Esophagus muscularis mucosa (tissue), 4 donors: ENCODE data around the gene FILIP1L. TPM values are rescaled to one million over a fixed set of nuclear protein-coding genes. Genes with fewer than 3 reads are reported as not detected.
A peak's percentile ranks its signal among the peaks of the same experiment; 100 is the strongest.

Source experiments
- DNase-seq: peaks from one replicate; pipeline ENCODE4 v3.0.0-alpha.2; 2017; ENCODE audit errors: extremely low spot score
- H3K27ac ChIP-seq, 4 donors: fragments of 200-600 bp; sonication (generic); replicated peaks in 1 of 4; 1 replicate in 3 of 4; 2 replicates in 1 of 4; pipeline ENCODE4 v1.5.1; 2016 to 2019; ENCODE audit warnings: mild to moderate bottlenecking in 1 of 4
- H3K27me3 ChIP-seq, 4 donors: fragments of 200-600 bp; sonication (generic); one replicate each; pipeline versions ENCODE4 v1.5.1 to v1.6.0; 2016 to 2019
- H3K36me3 ChIP-seq, 4 donors: fragments of 200-600 bp; sonication (generic); one replicate each; pipeline ENCODE4 v1.5.1; 2016 to 2019
- H3K4me1 ChIP-seq, 4 donors: fragments of 200-600 bp; sonication (generic); one replicate each; pipeline ENCODE4 v1.5.1; 2016 to 2019
- H3K4me3 ChIP-seq, 4 donors: fragments of 200-600 bp; sonication (generic); 1 replicate in 2 of 4; 2 replicates in 2 of 4; pipeline ENCODE4 v1.5.1; 2016 to 2019; ENCODE audit warnings: mild to moderate bottlenecking in 4 of 4, moderate library complexity in 1 of 4
- H3K9me3 ChIP-seq, 4 donors: fragments of 200-600 bp; sonication (generic); 1 replicate in 3 of 4; 2 replicates in 1 of 4; pipeline ENCODE4 v1.5.1; 2016 to 2019
- CTCF ChIP-seq, 3 experiments: fragments of 200-600 bp in 2 of 3; fragments of 450-650 bp in 1 of 3; sonication (generic) in 2 of 3; IDR thresholded peaks; one replicate each; pipeline ENCODE4 v1.5.1; 2017 to 2019; ENCODE audit warnings: antibody characterized with exemption in 3 of 3, mild to moderate bottlenecking in 2 of 3, moderate library complexity in 1 of 3
- EP300 ChIP-seq: sonication (generic); formaldehyde crosslinking; IDR thresholded peaks from one replicate; pipeline ENCODE4 v1.6.1; 2017; ENCODE audit warnings: antibody characterized with exemption
- POLR2A ChIP-seq: fragments of 450-650 bp; IDR thresholded peaks from one replicate; pipeline ENCODE4 v1.6.1; 2017; ENCODE audit warnings: antibody characterized with exemption, moderate library complexity, mild to moderate bottlenecking, low read depth
- POLR2AphosphoS5 ChIP-seq, 2 donors: sonication (generic); formaldehyde crosslinking; IDR thresholded peaks; one replicate each; pipeline ENCODE4 v1.6.1; 2017; ENCODE audit warnings: antibody characterized with exemption in 2 of 2
- WGBS: methylation state at CpG from one replicate; pipeline ENCODE4 v1.1.5; 2018; 5-methylcytosine and 5-hydroxymethylcytosine counted together
- intact Hi-C: fragments of 100-400 bp; cut with DNase I; formaldehyde crosslinking; loops from one replicate; pipeline ENCODE4 v1.15.1; 2023
- total RNA-seq, 4 donors: library from RNA; depleted of rRNA; stranded (reverse); fragments of >200 nt; gene quantifications; one replicate each; pipeline versions ENCODE4 v1.1.0 to v1.2.1, GENCODE V29; 2016

FILIP1L gene
- total RNA-seq, 4 donors from 2014 or later: 120 to 134 (median 127) TPM

- DNase-seq: no peak
- intact Hi-C loops: no loop called here
- H3K27me3 ChIP-seq: no peaks in the 10 kb centered on the region
- no peaks in the 10 kb centered on the region for H3K36me3 ChIP-seq
- no peak overlapping the region for H3K4me3 ChIP-seq
- H3K9me3 ChIP-seq: no peaks in the 10 kb centered on the region
- peak overlapping the region in 1 of 4 donors; percentile 28 for H3K27ac ChIP-seq
- WGBS: 51% methylated on average over 2 of the region's 2 CpGs
- H3K4me1 ChIP-seq: peaks cover 17 to 58% (median 44%) of the 10 kb centered on the region in 4 donors
- TF ChIP-seq POLR2AphosphoS5 (IDR thresholded peaks at IDR 0.05) (no peak), CTCF (IDR thresholded peaks at IDR 0.05) (no peak), EP300 (no peak), POLR2A (no peak)
These were observed 13.5 kb upstream of the FILIP1L start for GRCh38 chr3:100127792-100128191.

GRCh38 chr3:100125161-100125938 is 11.0 kb upstream of the FILIP1L start:
- Histone ChIP-seq H3K4me1 (peaks cover 17 to 61% (median 48%) of the 10 kb centered on the region in 4 donors), H3K4me3 (no peak overlapping the region), H3K36me3 (no peaks in the 10 kb centered on the region), H3K9me3 (no peaks in the 10 kb centered on the region), H3K27me3 (no peaks in the 10 kb centered on the region), H3K27ac (peak overlapping the region in 1 of 4 donors; percentile 15)
- 64% methylated on average over 5 of the region's 5 CpGs for WGBS
- TF ChIP-seq POLR2AphosphoS5 (IDR thresholded peaks at IDR 0.05) (no peak), POLR2A (no peak), CTCF (IDR thresholded peaks at IDR 0.05) (no peak), EP300 (no peak)
- DNase-seq: no peak
- intact Hi-C loops: no loop called here

DNA sequence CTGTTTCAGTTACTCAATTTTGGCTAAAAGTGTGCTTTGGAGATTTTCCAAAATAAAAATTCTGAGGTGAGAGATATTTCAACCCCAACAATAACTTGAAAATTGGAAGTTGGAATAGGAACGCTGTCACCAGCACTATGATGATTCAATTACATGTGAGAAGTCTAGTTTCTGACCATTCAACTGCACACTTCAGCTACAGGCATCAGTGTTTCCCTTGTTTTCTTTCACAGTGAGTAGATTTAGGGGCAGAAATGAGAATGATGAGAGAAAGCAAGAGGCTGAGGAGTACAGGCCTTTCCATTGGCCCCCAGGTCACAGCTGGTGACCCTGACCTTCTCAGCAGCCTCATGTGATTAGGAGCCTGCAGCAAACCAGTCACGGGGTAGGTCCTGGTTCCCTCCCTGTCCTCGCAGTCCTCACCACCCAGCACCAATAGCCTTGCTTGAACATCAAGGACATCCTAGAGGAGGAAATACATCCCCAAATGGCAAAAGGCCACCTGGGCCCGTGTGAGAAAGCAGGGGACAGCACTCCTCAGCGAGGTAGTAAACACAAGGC is 10.0 kb upstream of the FILIP1L start:
- Histone ChIP-seq H3K36me3 (no peaks in the 10 kb centered on the region), H3K4me3 (no peak overlapping the region), H3K27me3 (no peaks in the 10 kb centered on the region), H3K9me3 (no peaks in the 10 kb centered on the region), H3K4me1 (peaks cover 17 to 63% (median 49%) of the 10 kb centered on the region in 4 donors), H3K27ac (peak overlapping the region in 2 of 4 donors; percentile 20 to 44)
- no peak for DNase-seq
- TF ChIP-seq EP300 (no peak), CTCF (IDR thresholded peaks at IDR 0.05) (no peak), POLR2AphosphoS5 (IDR thresholded peaks at IDR 0.05) (no peak), POLR2A (no peak)
- intact Hi-C loops: no loop called here
- WGBS: 67% methylated on average over 3 of the region's 5 CpGs

- no peaks in the 10 kb centered on the region for H3K9me3 ChIP-seq
- H3K4me3 ChIP-seq: no peak overlapping the region
- intact Hi-C loops: no loop called here
- H3K4me1 ChIP-seq: peaks cover 17 to 65% (median 52%) of the 10 kb centered on the region in 4 donors
- H3K36me3 ChIP-seq: no peaks in the 10 kb centered on the region
- TF ChIP-seq EP300: no peak
- TF ChIP-seq POLR2AphosphoS5 (IDR thresholded peaks at IDR 0.05): no peak
- no peak for TF ChIP-seq CTCF (IDR thresholded peaks at IDR 0.05)
- TF ChIP-seq POLR2A: no peak
- WGBS: 87% methylated on average over 4 of the region's 4 CpGs
- DNase-seq: no peak
- peak overlapping the region in 2 of 4 donors; percentile 25 to 41 for H3K27ac ChIP-seq
- H3K27me3 ChIP-seq: no peaks in the 10 kb centered on the region
These were observed 8.8 kb upstream of the FILIP1L start for GRCh38 chr3:100123112-100123511.
